NCI-H345 treated with DMSO at 0.1 percent for 48 hours (cell line): ENCODE data around the gene PPP4R4.

ENCODE experiments used
- DNase-seq: peaks from one replicate; lab custom pipeline; 2025; ENCODE audit not compliant: unreplicated experiment; lab: John Stamatoyannopoulos, UW

Gene PPP4R4, protein sequence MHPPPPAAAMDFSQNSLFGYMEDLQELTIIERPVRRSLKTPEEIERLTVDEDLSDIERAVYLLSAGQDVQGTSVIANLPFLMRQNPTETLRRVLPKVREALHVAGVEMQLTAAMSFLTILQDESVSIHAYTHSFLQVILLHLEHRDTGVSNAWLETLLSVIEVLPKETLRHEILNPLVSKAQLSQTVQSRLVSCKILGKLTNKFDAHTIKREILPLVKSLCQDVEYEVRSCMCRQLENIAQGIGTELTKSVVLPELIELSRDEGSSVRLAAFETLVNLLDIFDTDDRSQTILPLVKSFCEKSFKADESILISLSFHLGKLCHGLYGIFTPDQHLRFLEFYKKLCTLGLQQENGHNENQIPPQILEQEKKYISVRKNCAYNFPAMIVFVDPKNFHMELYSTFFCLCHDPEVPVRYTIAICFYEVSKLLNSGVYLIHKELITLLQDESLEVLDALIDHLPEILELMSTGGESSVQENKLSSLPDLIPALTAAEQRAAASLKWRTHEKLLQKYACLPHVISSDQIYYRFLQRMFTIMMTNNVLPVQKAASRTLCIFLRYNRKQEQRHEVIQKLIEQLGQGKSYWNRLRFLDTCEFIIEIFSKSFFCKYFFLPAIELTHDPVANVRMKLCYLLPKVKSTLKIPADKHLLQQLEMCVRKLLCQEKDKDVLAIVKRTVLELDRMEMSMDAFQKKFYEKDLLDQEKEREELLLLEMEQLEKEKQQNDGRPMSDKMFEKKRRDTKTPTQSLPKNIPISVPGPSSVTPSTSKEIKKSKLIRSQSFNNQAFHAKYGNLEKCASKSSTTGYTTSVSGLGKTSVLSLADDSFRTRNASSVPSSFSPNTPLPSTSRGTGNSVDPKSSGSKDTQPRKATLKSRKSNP

GRCh38 chr14:94173885-94174603 is at the start of gene PPP4R4:
PPP4R4 (plus strand) TSS chr14:94174322; CDS start chr14:94174466, 144 bp downstream.
- peak; percentile 82 for DNase-seq

DNA sequence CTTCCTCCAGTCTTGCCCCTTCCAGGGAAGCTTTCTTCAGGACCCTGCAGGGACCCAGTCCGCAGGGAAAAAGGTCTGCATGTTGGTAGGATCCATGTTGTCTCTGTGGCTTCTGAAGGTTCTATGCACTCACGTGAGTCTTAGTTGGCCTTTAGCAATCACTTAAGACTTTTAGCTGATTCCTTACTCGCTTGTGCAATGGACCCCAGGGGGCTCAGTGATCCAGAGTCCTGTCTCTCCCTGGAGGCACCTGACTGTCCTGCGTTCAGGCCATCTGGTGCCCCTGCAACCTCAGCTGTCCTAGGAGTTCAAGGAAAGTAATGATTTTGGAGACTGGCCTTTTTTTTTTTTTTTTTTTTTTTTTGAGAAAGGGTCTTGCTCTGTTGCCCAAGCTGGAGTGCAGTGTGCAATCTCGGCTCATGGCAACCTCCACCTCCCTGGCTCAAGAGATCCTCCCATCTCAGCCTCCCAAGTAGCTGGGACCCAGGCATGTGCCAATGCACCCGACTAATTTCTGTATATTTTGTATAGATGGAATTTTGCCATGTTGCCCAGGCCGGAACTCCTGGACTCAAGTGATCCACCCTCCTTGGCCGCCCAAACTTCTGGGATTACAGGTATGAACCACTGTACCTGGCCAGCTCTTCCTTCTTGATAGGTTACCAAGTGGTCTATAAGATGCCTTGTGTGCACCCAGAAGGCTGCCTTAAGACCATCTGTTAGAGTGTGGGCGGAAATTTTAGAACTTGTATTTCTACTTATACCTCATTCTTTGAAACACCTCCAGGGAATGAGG is 49.3 kb upstream of the PPP4R4 start:
- no peak for DNase-seq

DNA sequence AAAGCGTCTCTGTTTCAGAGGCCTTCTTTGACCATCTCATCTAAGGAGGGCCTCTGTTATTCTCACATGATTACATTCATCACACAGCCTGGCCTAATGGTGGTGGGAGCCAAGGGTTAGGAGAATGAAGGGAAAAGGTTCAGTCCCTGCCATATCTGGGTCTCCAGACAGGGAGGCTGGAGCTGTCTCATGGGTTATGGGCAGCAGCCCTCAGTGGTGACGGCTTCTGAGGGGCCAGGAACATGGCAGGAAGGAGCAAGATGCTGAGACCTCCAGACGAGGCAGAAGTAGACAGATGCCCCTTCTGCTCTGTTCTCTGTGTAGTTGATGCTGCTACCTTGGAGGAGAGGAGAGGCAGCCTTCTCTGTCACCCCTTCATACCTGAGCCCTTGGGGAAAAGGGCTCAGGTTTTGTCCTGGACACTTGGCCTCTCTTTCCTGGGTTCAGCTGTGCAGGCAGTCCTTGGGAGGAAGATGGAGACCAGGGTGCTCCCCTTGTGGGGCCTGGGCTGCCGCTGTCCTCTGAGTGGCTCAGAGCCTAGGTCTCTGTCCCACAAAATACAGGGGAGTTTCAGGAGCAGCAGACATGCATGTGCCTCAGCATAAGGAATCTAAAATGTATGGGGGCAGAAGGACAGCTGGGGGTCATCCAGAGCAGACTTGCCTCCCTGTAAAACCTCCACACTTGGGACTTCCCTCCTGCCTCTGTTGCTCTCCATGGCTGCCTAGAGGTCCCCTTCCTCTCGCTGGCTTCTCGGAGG is 48.3 kb upstream of the PPP4R4 start:
- no peak for DNase-seq

DNA sequence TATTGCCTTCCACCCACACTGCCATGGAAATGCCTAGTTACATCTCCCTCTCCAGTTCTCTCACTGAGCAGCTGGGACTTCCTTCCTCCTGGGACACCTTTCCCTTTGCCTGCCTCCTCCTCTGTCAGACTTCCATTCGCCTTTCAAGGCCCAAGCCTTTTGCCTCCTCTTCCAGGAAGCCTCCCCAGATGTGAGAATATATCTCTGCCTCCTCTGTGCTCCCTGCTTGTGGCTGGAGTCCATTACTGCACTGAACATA is 47.8 kb upstream of the PPP4R4 start:
- no peak for DNase-seq

- no peak for DNase-seq
These were observed 47.3 kb upstream of the PPP4R4 start for GRCh38 chr14:94126800-94127199.

- DNase-seq = no peak
These were observed 46.8 kb upstream of the PPP4R4 start for GRCh38 chr14:94127330-94127729.

DNA sequence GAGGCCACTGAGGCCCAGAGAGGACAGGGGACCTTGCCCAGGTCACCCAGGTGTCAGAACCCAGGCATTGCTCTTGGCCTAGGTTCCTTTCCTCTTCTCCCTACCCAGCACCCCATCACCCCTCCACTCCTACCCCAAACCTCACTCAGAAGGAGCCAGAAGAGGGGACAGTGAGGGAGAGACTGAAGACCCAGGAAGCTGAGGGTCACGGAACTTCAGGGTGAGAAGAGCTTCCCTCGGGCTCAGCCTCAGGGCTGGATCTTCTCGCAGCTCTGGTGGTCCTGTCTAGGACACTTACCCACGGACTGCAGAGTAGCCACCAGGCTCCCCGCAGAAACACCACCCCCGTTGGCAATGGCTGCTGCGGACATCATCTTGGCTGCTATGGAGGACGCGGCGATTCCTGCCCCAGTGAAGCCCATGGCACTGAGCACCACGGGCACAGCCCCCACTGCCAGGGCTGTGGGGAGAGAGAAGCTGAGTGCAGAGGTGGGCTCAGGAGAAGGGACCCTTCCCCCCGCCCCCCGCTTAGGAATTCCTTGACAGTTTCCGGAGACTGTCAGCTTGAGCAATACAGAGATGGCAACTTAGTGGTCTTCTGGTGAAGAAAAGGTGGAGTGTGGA is 45.8 kb upstream of the PPP4R4 start:
- no peak for DNase-seq

DNA sequence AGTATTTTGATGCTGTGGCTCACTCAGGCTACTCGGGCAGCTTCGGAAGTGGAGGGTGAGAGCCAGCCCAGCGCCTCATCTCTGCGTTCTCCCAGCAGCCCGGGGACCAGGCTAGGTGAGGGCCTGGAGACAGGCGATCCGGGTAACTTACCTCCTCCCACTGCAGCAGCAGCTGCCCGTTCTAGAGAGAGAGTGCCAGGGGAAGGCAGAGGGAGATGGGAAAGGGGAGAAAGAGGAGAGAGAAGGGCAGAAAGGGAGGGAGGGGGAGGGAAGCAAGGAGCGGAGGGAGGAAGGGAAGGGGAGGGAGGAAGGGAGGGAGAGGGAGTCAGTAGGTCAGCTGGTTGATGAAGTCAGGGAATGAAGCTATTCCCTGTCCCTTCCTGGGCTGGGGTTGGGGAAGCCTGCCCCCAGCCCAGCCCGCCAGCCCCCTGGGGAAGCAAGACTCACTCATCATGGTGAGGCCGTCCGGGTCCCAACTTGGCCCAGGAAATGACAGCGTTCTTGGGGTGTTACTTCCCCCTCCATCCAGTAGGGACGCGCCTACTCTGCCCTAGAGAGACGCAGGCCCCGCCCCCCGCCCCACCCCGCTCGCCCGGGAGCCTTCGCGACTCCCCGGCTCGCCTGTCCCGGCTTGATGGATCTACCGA is 44.9 kb upstream of the PPP4R4 start, which contains the start of gene IFI27L2:
TSS of gene IFI27L2 (minus strand) at position 494 of the 647 bp plus-strand sequence. CDS start at position 454, 40 bp downstream.
- DNase-seq = peak; percentile 73

DNA sequence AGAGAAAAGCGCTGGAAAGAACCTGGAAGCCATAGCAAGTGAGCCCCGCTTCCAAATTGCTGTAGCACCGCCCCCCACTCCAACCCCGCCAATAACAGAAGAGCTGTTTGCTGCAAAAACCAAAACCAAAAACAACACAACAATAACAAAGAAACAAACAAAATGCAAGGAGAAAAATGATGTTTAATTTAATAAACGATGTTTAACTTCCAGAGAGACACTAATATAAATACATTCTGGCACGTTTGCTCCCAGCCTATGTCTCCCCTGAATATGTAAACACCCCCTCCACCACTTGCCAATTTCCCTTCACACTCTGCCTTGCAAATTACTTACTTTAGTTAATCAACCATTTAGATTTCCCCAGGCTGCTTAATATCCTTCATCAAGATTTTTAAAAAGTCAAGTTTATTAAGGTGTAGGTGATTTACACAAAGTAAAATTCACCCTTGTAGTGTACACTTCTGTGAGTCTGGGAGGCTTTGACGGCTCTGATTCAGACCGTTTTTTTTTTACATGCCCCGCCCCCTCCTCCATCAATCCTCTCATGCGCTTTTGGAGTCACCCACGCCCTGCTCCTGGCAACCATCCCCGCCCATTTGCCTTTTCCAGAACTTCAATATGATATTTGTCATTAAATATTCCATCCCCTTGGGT is 44.2 kb upstream of the PPP4R4 start:
- peak; percentile 58 for DNase-seq

DNA sequence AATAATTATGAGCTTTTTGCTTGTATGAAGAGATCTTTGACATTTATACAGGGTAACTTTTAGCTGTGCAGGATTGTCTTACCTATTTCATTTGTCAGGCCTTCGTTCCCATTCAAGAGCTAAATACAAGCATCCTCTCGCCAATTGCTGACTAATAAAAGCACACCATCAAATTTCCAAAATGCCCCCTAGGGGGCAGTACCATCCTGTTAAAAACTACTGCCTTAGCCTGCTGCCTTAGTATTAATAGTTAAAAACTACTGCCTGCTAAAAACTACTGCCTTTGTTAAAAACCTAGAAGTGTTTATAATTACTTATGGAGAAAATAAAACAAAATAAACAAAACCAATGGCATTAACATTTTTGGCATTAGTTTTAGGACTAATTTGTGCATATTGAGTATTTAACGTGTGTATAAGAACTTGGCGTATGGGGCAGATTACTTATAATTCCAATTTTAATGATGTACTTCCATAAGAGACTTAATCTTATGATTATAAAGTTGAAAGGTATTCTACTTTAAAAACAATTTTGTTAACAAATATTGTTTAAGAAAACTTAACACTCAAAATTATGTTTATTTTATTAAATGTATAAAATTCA is 41.7 kb upstream of the PPP4R4 start:
- peak; percentile 48 for DNase-seq

- no peak for DNase-seq
These were observed 38.6 kb upstream of the PPP4R4 start for GRCh38 chr14:94135476-94135875.

GRCh38 chr14:94136575-94137331 is 37.4 kb upstream of the PPP4R4 start:
- peak; percentile 57 for DNase-seq

GRCh38 chr14:94138251-94138650 is 35.9 kb upstream of the PPP4R4 start:
- no peak for DNase-seq

- no peak for DNase-seq
These were observed 35.1 kb upstream of the PPP4R4 start for GRCh38 chr14:94139006-94139405.

DNA sequence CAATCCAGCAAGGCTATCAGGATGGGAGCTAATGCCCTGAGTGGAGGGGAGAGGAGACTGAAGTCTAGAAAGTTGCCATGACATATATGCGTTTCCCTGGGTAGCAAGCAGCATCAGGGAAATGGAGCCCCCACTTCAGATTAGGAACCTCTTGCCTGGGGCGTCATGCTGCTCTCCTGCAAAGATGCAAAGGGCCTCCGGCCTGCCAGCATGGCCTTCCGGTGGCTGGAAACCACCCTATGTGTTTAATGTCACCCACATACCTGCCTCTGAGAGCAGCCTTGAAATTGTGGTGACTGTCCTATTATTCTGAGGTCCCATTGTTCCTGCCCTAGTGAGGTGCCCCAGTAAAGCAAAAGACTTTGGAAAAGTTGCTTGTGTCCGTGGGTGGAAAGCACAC is 34.7 kb upstream of the PPP4R4 start:
- DNase-seq = no peak

DNA sequence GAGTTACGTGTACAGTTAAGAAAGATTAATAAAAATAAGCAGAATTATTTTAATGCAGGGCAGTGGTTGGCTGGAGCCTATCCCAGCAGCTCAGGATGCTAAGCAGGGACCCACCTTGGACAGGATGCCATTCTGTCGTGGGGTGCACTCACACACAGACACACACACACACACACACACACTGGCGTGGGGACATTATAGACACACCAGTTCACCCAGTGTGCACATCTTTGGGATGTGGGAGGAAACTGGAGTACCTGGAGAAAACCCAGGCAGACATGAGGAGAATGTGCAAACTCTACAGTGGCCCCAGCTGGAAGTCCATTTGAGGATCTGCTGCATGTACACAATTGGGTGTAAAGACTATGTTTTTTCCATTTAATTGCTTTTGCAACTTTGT is 31.9 kb upstream of the PPP4R4 start:
- no peak for DNase-seq

DNA sequence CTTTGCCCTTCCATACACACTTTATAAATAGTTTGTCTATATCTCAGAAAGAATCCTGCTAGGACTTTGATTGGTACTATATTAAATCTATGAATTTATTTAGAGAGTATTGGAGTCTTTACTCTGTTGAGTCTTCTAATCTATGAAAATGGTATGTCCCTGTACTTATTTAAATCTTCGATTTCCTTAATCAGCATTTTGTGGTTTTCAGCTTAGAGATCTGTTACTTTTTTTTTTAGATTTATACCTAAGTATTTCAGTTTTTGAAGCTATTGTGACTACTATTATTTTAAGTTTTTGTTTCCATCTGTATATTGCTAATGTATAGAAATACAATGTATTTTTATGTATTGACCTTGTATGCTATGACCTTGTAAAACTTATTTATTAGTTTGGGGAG is 31.3 kb upstream of the PPP4R4 start:
- DNase-seq = no peak
